Activated T-cell treated with anti-CD3 and anti-CD28 coated beads for 48 hours (primary cell): Measurements from ENCODE around the gene CMC4.

ENCODE experiments used
- DNase-seq: peaks from one replicate; pipeline ENCODE4 v3.0.0-alpha.2; 2020; ENCODE audit warnings: low read depth

Gene CMC4, protein sequence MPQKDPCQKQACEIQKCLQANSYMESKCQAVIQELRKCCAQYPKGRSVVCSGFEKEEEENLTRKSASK

GRCh38 chrX:155070975-155071693 lies at the start of gene CMC4, which contains the start of the genes BRCC3 and MTCP1:
Gene CMC4 (minus strand): TSS chrX:155071136. CDS start chrX:155064023, 7,113 bp downstream.
Gene BRCC3 (plus strand): TSS chrX:155071508. CDS start chrX:155071528, 20 bp downstream.
Gene MTCP1 (minus strand): TSS chrX:155071136. CDS start chrX:155066010, 5,126 bp downstream.
- DNase-seq: peak; percentile 77

DNA sequence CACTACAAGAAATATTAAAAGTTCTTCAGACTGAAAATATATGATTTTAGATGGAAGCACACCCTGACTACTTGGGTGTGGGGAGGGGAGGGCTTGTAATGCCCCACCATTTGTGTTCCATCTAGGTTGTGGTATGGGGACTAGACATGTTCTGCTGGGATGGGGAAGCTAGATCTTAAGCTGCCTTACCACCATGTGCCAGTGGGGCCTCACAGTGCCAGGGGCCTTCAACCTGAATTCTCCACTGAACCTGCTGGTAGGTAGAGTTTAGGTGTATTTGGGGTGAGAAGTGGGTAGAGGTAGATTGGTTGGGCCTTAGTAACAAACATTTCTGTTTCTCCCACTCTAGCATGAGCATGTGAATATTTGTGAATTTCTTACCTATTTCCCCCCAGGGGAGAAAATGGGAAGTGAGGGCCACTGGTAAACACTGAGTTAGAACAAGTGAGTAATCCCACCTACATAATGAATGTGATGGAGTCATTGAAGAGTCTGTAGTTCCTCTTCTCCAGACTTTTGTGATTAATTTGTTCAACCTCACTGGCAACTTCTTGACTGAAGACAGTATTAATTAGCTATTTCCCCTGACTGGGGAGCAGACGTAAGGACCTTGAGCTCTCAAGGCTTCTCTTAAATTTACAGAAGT lies 44.4 kb upstream of the CMC4 start:
- no peak for DNase-seq

- no peak for DNase-seq
These were observed 42.2 kb upstream of the CMC4 start for GRCh38 chrX:155113097-155113496.

- no peak for DNase-seq
These were observed 41.2 kb upstream of the CMC4 start for GRCh38 chrX:155112171-155112570.

GRCh38 chrX:155108427-155108826 lies 37.5 kb upstream of the CMC4 start:
- no peak for DNase-seq

GRCh38 chrX:155105919-155106318 lies 35.0 kb upstream of the CMC4 start:
- no peak for DNase-seq

DNA sequence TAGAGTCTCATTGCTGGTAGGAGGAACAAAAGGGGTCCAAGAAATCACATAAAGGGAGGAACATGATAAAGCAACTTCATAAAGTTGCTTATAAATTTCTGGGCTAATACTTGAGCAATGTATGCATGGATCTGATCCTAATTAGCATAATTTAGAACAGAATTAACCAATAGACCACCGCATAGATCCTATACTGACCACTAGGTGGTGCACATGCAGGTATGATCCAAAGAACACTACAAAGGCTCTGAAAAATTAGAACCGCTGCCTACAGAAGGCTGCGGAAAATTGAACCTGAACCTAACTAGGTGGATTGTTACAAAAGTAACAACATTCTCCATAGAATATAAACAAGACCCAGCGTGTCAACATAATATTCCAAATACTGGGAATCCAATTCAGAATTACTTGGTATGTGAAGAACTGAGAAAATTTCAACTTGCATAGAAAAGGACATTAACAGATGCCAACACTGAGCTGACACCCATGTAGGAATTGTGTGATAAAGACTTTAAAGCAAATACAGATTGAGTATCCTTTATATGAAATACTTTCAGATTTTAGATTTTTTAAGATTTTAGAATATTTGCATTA lies 23.6 kb upstream of the CMC4 start:
- no peak for DNase-seq

DNA sequence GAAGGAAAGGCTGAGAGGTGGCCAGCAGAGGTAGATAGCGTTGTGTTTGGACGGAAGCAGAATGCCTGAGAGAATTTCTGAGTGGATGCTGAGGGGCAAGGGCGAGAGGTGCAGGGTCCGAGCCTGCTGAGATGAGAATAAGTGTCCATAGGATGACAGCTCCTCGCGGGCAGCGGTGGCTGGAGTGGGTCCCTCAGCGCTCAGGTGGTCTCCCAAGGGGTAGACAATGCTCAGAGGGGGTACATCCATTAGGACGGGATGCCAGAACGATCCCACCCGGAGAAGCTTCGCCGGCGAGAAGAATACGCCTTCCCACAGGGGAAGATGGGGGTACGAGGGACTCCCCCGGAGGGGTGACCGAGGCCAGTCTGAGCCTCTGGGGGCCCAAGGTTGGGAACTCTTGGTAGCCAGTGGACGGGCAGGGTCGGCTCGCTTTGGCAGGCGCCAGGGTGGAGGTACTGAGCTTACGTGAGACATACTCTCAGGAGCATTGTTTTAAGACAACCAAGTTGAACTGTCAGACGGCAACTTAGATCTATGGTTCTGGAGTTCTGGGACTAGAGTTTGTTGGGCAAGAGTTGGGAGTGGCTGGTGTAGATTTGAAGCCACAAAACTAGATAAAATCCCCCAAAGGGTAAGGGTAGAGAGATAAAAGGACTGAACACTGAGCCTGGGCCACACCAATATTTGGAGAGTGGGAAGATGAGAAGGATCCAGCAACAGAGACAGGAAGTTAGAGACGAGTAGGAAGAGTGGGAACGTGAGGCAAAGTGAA lies 16.2 kb upstream of the CMC4 start:
- no peak for DNase-seq

DNA sequence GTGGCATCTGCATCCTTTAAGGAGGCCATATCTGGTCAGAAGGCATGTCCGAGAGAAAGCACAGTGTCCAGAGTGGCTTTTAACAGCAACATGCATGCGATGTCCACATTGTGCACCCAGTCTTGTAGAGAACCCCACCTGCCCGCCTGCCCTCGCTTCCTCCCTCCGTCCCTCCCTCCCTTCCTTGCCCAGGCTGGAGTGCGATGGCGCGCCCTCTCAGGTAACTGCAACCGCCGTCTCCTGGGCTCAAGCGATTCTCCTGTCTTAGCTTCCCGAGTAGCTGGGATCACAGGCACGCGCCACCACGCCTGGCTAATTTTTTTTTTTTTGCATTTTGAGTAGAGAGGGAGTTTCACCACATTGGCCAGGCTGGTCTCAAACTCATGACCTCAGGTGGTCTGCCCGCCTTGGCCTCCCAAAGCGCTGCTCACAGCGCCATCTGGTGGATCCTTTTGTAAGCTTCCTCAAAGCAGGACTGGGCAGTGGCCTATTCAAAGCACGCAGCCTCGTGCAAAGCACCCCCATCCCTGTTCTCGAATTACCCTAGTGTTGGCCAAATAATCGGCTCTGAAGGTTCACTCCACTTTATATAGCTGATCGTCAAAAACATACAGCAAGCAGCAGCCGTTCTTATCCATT lies 15.4 kb upstream of the CMC4 start:
- DNase-seq: peak; percentile 20

GRCh38 chrX:155071694-155072280 lies 851 bp upstream of the CMC4 start:
- DNase-seq: no peak

GRCh38 chrX:155070663-155070974 lies 317 bp downstream of the CMC4 start:
- DNase-seq: peak; percentile 13

DNA sequence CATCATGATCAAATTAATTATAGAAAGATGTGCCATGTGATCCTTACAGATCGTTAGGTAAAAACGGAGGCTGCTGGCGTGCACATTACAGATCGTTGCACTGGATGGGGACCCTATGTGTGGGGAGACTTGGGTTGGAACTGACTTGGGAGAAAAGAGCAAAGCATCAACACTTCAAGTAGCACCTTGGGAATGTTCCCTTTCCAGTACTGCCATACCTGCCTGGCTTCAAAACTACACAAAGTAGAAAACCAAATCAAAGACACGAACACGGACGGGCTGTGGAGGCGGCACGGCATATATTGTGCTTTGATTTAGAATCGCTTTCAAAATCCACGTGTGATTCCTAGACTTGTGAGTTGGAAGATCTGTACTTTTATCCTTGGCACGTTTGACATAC lies 898 bp downstream of the CMC4 start:
- DNase-seq: no peak

DNA sequence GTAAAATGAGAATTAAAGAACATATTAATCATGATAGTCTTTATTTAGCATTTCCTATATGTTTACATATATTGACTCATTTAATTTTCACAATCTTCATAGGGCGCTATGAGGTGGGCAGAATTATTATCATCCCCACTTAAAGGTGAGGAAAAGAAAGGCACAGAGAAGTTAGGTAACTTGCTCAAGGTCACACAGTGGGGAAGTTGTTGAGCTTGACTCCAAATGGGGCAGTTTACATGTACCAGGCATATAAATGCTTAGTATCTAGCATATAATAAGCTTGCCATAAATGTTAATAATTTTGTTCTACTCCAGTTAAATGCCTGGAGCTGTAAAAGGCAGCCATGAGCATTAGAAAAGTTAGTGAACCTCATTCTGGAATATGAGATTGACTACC lies 1.5 kb downstream of the CMC4 start:
- DNase-seq: no peak

DNA sequence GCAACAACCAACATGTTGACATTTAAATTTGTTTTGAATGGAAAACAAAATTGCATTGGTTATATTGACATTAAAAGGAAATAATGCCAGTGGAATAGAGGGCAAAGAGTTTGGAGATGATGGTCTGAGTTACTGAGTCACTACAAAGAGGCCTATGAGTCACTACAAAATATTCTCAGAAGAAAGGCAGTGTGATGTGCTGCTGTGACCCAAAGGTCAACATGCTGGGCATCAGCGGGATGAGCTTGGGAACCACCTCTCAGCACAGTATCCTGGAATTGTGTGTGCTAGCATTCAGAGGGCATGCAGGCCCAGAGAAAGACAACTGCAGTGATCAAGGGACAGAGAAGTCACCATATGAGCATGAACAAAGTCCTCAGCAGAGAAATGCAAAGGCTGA lies 2.8 kb downstream of the CMC4 start:
- DNase-seq: no peak

GRCh38 chrX:155065035-155065734 lies 5.8 kb downstream of the CMC4 start:
- no peak for DNase-seq

- no peak for DNase-seq
These were observed 9.2 kb downstream of the CMC4 start for GRCh38 chrX:155061760-155062159.

GRCh38 chrX:155056877-155057792 lies 13.8 kb downstream of the CMC4 start:
- peak; percentile 24 for DNase-seq

- no peak for DNase-seq
These were observed 14.5 kb downstream of the CMC4 start for GRCh38 chrX:155056471-155056870.

DNA sequence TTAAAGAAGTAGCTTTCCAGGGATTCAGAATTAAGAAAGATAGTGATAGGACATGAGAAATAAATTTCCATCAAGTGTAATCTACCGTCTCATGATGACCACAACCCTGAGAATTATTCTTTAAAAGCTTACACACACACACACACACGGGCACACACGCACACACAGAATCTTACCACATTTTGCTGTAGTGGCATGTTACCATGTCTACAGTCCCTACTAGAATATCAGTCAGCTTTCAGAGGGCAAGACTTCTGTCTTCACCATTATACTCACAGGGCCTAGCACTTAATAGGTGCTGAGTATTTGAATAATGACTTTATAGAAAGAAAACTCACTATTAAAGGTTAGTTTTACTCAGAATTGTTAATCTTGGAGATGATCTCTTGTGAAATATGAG lies 15.4 kb downstream of the CMC4 start:
- no peak for DNase-seq

DNA sequence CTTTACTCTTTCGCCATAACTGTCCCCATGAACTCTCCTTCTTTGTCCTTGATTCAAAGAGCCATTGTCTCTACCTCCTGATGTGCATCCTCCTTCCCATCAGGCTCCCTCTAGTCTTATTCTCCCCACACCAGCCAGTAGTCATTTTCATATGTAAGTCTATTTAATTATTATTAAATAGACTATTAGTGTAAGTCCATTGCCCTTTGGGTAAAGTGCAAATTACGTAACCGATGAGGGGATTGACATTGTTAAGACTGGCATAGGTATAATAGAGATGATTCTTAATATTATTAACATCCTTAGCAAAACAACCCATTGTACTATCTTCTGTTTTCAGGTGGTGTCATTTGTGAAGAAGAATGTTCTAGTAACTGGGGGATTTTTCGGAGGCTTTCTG lies 16.7 kb downstream of the CMC4 start:
- no peak for DNase-seq
